ENCODE results near the gene FMN1.

DNA sequence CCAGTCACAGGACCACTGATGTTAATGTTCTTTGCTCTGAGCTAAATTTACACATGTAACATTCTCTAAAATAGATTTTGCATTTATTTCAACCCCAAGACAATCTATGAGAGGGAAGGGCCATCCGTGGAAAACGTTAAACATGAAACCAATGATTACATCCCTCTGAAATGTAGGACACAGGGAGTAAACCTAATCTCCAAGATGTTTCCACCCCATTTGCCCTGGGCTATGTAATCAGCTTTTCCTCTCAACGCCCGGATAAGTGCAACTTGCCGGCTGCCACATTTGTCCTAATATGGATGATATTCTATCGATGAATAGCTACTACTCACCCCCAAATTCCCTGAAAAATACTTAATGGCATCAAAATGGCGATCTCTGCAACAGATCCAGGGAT is 6.4 kb upstream of the FMN1 start:
- TF ChIP-seq CTCF (IDR thresholded peaks at IDR 0.05) (no peak), POLR2A (IDR thresholded peaks at IDR 0.05) (no peak)

All from esophagus squamous epithelium (tissue), 4 donors.